ENCODE data around the gene ITPR3.

- TF ChIP-seq CTCF (conservative IDR thresholded peaks at IDR 0.05; ENCODE audit: low read length): no peak
- no peak for TF ChIP-seq EZH2phosphoT487 (IDR thresholded peaks at IDR 0.05; ENCODE audit: borderline replicate concordance, low read depth, low read length)
These were observed 38.9 kb downstream of the ITPR3 start for GRCh38 chr6:33659986-33660385.
